ENCODE results near the gene PARP2.
A peak's percentile ranks its signal among the peaks of the same experiment; 100 is the strongest.
"Not testable (repeated sequence)": the region's sequence is repeated elsewhere in the genome, so short reads cannot be mapped to it uniquely, and the experiment has no call there.

The PARP2 gene

DNA sequence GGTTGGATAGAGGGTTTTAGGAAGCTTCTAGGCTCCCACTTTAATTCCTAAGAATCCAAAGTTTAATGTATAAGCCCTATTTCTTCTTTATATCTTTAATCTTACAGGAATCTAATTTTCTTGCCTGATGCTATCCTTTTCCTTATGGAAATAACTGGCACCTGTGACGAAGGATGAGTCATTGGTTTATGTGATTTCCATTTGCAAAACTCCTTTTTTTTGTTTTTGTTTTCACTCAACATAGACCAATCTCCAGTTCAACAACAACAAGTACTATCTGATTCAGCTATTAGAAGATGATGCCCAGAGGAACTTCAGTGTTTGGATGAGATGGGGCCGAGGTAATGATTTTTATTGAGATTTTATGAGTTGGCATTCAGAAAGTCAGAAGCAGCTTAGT lies 6.8 kb downstream of the PARP2 start:
- no peak for DNase-seq

DNA sequence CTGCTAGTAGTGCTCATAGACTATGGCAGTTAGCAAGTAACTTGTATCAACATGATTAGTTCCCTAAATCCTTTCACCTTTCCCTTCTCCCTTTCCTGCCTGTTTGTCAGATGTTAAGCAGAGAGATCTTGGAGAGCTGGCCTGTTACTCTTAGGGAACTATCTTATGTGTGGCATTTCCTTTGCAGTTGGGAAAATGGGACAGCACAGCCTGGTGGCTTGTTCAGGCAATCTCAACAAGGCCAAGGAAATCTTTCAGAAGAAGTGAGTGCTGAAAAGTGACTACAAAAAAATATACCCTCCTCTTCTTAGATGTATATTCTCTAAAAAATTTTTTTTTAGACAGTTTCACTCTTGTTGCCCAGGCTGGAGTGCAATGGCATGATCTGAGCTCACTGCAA lies 7.4 kb downstream of the PARP2 start:
- DNase-seq, result no peak

DNA sequence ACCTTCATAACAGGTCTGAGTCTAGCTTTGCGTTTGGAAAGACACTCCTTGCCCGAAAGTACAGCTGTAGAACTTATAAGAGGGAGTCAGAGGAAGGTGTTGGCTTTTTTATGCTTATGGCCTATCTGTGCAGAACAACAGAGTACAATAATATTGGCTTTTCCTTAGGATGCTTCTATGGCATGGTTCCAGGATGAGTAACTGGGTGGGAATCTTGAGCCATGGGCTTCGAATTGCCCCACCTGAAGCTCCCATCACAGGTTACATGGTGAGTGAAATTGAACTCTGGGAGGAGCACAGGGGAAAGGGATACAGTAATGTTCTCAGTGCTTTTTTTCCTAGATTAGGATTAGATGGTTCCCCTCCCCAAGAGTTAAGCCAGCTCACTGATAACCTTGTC lies 13.0 kb downstream of the PARP2 start:
- no peak for DNase-seq

DNA sequence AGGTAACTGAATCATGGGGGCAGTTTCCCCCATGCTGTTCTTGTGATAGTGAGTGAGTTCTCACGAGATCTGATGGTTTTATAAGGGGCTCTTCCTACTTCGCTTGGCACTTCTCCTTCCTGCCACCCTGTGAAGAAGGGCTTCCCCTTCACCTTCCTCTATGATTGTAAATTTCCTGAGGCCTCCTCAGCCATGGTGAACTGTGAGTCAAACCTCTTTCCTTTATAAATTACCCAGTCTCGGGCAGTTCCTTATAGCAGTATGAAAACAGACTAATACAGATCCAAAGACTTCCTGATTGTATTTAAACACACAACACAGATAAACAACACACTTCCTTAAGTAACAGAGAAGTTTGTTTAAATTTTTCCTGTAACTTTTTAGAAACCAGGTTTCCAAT lies 15.0 kb downstream of the PARP2 start:
- DNase-seq, result not testable (repeated sequence)

DNA sequence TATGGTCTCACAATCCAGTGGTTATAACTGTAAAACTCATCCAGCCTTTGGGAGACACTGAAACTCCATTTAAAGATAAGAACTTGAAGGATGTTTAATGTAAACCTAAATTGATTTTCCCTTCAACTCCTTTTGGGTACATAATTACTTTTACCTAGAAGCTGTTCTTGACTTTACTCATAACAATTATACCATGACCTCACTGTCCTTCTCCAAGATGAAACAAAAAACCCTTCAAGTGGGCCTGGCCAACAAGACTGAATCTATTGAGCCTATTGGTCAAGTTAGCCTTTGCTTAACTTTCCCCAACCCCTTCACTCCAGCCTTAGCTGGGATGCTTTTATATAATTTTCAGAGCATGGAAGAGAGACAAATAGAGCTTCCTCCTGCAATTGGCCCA lies 22.5 kb downstream of the PARP2 start:
- no peak for DNase-seq

DNA sequence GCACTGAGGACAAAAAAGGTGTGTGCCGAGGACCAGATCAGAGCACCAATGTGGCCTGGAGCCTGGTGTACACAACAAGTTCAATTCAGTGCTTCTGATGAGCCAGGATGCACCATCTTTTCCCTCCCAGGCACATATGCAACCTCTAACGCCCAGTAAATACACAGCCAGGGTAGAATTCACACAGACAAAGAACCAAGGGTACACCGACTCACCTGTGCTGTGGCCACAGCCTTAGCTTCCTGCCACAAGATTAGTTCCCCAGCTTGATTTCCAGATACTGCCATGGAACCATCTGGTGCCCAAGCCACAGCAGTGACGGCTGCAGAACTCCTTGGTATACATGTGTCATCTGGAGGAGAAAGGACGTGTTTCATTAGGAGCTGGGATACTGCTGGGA lies 29.4 kb downstream of the PARP2 start:
- DNase-seq, result no peak

DNA sequence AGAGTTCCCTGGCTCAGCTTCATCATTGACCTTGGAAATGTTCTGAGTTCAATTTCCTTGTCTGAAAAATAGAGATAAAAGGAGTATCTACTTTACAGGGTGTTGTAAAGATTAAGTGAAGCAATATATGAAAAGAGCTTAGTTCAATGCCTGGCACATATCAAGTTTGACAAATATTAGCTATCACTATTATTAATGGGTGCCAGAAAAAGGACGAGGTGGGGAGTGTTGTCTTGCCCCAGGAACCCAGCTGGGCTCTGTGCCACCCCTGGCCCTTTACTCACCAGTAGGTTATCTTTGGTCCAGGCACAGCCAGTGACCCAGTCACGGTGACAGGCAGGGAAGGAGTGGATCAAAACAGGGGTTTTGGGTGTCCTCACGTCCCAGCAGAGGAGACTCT lies 32.0 kb downstream of the PARP2 start:
- no peak for DNase-seq

DNA sequence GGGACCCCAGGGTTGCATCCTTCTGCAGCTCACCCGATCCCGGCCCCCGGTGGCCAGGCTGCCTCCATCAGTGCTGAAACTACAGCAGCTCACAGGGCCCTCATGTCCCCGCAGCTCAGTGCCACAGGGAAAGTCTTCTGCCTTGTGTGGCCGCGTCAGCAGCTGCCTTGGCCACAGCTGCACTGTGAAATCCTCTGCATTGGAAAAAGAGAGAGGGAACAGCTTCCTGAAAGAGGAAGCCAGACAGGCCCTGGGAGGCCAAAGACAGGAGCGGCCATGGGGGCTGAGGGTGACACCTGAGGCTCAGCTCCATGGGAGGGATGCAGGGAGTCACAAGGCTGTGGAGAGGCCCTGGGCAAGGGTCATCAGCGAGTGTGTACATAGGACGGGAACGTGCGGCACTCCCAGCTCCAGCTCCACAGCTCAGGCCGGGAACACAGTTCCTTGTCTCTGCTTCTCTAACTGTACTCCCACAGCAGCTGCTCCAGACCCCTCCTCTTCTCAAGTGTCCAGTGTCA lies 32.7 kb downstream of the PARP2 start:
- no peak for DNase-seq

DNA sequence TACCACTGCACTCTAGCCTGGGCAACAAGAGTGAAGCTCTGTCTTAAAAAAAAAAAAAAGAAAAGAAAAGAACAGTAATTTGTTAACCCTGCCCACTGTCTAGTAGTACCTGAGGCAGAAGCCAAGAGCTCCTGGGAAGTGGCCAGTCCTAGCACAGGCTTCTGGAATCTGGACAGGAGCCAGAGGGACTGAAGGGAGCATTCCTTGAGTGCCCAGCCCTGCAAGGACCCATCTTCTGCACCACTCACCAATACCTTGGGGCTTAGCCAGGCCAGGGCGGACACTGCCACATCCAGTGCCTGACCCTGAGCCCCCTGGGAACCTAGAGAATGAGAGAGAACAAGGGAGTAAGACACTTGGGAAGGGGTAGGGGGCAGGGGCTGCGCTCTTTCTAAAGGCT lies 33.7 kb downstream of the PARP2 start:
- DNase-seq, result no peak

DNA sequence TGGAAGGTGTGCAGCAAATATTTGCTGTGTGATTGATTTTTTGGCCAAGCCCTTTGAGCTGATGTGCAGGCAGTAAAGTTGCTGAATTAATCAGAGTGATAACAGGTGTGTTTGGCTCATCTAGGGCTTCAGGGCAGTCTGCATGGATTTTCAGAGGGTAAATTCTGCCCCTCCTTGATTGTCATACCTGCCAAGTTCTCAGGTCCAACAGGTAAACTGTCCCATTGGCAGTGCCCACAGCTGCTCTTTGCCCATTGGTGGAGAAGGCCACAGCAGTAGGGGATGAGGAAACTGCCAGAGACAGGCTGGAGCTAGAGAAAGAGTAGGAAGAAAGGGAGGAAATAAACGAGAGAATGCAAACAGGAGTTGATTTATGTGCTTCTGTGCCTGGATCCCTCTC lies 36.3 kb downstream of the PARP2 start:
- no peak for DNase-seq

DNA sequence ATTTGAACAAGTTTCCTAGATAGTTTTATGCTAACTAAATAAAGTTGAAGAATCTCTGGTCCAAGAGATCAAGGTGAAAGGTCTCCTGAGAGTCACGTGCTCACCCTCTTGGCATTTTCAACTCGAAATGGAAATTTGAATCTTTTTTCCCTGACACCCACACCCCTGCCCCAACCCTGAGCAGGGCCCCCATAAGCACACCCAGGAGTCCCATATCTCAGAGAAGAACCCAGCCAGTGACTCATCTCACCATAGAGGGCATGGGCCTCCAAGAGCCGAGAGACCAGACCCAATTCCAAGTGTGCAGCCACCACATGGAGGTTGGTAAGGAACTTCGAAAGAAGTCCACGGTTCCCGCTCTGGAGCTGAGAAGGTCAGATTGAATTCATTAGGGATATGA lies 37.2 kb downstream of the PARP2 start:
- no peak for DNase-seq

DNA sequence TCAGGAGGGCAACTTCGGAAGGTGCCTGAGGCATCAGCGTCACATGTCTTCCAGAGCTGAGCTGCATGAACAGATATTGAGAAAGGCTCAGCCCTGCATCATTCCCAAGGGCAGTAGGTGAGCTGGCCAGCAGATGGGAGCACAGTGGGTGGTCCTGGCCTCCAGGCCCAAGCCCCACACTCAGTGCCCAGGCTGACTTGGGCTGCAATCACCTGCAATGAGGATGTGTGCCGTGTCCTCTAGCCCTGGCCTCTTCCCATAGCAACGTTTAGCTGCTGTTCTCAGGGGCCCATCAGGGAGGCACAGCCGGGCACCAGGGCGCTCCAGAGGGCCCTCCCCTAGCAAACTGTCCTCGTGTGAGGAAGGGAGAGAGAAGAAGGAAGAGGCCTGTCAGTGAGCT lies 37.9 kb downstream of the PARP2 start:
- no peak for DNase-seq

DNA sequence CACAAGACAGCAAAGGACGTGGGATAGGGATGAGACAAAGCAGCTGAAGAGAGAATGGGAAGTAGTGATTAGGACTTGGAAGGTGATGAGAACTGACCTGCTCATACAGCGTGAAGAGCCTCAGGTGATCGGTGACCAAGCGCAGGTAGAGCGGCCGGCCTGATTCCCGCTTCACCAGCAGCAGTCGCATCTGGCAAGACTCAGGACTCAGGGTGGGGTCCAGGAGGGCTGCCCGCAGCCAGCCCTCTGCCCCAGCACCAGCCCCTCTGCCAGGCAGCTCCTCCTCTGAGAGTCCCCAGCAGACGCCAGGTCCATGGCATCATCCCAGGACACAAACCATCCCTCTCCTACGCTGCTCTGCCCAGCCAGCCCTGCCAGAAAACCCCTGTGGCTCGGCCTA lies 39.1 kb downstream of the PARP2 start:
- DNase-seq, result no peak

DNA sequence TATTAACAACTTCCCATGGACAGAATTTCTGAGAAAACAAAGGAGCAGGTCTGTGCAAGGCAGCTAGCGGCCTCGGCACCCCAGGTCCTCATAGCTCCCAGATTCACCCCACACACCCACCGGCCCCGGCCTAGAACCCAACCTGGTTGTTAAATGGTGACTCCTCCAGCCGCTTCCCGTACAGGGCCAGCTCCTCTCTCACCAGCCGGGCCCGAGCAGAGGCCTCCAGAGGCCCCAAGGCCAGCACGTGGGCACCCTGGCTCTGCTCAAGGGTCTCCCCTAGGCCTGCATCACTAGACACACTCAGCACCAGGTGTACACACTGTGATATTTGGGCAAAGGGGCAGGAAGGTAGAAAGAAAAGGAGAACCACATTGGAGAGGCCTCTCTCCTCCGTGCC lies 39.6 kb downstream of the PARP2 start:
- no peak for DNase-seq

DNA sequence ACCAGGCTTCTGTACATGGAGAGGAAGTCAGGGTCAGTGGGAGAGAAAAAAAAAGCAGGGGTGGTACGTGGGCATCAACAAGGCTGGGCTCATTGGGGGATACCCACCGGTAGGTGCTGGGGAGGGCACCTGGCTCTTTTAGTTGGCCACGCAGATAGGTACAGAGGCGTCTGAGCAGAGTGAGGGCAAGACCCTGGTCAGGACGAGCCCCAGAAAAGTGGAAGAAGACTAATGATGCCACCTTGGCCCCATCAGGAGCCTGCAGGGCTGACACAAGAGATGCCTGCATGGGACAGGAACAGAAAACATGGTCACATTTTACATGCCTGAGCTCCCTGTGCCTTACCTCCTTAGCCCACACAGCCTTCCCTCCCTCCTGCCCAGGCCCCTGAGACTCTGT lies 40.2 kb downstream of the PARP2 start:
- no peak for DNase-seq

DNA sequence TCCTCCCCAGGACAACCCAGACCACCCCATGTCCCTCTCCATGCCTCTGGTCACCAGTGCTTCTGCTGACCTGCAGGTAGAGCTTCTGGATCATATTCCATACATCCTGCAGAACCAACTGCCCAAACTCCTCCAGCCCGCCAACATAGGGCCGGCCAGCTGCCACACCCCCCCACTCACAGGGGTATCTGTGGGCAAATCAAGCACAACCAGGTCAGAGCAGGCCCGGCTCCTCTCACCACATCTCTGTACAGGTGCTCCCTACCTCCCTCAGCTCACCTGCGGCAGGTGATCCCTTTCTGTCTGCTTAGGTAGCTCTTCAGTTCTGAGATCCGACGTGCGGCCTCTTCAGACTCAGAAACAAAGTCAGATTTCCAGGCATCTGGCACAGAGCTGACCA lies 40.9 kb downstream of the PARP2 start:
- DNase-seq, result no peak

DNA sequence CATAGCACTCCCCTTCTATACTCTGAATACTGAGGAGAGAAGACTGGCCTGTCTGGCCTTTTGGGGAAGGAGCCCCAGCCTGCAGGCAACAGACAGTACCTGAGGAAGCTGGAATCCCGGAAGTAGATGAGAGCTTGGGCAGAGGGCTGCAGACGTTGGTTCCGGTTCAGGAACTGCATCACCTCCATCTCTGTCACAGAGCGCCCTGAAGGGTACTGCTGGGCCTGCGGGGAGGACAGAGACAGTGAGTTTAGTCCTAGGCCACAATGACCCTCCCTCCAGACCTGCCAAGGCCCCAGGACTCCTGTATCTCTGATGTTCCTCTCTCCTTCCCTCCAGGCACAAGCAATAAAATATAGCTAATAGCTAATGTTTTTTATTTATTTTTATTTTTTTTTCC lies 41.5 kb downstream of the PARP2 start:
- no peak for DNase-seq

DNA sequence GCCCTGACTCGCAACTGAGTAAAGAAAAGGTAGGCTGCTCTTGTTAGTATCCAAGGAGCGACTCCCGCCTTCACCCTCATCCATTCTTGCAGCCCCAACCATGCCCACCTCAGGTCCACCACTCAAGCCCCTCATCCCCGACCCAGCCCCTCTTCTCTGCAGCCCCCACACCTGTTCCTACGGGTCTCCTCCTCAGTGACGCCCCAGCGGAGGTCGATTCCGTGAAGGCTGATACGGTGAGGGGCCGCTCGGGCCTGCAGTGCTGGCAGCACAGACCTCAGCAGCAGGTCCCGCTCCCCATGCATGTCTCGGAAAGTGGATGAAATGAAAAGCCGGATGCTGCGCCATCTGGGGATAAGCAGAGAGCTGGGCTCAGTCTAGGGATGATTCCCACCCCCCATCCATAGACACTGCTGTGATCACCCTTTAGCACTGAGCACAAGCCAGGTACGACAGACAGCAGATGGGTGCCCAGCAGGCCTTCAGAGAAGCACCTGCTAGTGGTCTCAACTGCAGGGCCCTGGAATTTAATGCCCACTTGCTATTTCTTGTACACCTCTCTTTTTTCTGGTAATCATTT lies 42.9 kb downstream of the PARP2 start:
- peak; percentile 94 for DNase-seq

DNA sequence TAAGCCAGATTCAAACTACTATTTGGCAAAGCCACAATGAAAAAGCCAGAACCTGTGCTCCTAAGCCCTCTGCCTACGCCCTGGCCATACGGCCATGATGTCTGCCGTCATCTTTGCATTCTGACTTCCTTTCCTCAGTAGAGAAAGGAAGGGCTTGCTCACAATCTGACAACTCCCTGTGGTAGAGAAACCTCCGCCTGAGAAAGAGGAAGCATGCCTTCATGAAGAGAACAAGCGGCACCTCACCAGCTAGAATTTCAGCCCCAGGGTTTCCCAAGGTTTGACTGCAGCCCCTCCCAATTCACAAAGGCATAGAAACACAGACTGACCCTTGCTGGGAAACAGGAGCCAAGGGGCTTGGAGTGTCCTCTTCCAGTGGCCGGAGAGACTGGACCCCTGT lies 44.1 kb downstream of the PARP2 start:
- DNase-seq, result no peak

DNA sequence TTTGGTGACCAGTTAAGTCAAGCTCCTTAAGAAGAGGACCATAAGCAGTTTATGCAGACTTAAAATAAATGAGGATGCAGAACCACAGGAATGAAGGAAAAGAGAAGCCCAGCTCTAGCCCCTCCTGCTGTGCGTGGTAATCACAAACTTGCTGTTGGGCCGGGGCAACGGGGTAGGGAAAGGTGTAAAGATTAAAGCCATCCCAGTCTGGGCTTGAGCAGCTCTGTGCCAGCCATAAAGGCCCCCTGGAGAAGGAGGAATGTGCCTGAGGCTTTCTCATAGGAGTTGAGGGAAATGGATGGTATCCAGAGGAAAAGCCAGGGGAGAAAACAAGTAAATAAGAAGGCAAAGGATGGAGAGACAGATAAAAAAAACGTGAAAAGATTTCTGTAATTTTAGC lies 44.7 kb downstream of the PARP2 start:
- no peak for DNase-seq

DNA sequence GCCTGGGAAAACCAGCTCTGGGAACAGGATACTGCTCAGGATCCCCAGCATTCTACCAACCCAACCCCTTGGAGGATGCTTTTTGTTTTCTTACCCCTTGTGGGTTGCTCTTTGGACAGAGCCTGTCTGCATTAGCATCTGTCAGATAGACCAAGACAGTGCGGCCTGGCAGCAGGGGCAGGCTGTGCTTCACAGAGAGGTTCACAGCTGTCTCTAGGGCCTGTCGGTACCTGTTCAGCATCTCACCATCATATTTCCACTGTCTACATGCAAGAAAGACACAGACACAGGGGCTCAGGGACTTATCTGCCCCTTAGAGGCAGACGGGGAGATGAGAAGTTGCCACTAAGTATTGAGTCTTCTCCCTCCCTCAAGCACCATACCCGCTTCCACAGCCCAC lies 48.1 kb downstream of the PARP2 start:
- peak; percentile 72 for DNase-seq

DNA sequence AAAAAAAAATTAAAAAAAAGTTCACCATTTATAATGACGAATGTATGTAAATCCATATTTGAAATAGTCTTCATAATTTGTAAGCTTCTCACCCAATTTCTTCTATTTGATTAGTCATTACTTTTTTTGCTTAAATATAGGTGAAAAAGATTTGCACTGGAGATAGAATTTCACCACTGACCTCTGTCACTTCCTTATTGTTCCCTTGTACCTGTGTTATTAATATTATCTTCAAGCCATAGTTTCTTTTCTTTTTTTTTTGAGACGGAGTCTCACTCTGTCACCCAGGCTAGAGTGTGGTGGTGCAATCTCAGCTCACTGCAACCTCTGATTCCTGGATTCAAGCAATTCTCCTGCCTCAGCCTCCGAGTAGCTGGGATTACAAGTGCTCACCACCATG lies 54.1 kb downstream of the PARP2 start:
- no peak for DNase-seq

DNA sequence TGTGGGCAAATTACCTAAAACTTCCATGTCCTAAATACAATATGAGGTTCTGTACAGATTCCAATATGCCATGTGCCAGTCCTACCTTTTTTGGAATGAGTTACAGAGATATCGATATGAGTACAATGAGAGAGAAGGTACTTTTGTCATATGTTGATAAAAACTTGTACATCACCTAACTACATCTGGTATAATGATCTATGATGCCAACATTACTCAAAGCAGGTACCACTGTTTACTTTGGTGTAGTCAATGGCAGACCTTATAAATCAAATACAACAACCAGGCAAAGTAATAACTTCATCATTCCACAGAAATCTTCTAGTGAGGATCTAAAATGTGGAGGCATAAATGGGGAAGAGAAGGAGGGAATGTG lies 57.1 kb downstream of the PARP2 start:
- DNase-seq, result no peak

DNA sequence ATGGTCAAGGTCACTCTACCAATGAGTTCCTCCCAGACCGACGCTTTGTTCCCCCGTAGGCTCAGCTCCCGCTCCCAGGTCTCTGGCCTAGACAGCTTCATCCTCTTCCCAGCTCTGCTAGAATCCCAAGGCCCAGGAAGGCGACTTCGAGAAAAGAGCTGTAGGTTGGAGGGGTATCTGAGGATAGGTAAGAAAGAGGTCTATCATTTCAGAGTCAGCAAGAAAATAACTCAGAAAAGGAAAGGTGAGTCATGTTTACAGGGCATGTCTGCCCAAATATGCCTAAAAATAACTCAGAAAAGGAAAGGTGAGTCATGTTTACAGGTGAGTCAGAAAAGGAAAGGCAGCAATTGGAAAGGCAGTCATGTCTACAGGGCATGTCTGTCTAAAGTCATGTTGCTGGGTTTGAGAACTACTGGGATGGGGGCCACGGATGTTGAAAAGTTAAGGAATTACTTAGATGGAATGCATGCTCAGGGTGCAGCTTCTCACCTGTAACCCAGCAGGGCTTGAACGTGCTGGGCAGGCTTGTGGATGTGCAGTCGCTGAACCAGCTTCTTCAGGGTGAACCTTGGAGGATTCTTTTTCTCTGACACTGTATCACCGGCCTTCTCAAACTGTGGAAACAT lies 57.6 kb downstream of the PARP2 start:
- DNase-seq, result no peak

DNA sequence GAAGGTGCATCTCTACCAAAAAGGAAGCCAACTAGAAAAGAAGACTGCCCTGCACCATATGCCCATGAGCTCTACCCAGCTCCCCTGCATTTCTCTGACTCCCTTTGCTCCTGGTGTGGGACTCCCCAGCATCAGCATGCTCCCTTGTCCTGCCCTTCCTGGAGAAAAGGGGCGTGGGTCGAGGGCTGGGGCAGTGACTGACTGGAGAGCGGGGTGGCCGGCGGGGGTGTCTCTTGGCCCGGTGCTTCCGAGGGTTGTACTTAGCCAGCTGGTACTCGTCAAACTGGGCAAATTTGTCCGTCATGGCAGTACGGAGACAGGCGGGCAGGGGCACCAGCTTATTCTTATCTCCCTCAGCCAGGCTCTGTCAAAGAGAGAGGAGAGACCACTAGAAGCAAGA lies 60.1 kb downstream of the PARP2 start:
- no peak for DNase-seq
